ENCODE results near the gene FAM25G. TPM values are rescaled to one million over a fixed set of nuclear protein-coding genes. Genes with fewer than 3 reads are reported as not detected.

Gene FAM25G
- total RNA-seq, 1 experiment from 2014 or later, result not detected

DNA sequence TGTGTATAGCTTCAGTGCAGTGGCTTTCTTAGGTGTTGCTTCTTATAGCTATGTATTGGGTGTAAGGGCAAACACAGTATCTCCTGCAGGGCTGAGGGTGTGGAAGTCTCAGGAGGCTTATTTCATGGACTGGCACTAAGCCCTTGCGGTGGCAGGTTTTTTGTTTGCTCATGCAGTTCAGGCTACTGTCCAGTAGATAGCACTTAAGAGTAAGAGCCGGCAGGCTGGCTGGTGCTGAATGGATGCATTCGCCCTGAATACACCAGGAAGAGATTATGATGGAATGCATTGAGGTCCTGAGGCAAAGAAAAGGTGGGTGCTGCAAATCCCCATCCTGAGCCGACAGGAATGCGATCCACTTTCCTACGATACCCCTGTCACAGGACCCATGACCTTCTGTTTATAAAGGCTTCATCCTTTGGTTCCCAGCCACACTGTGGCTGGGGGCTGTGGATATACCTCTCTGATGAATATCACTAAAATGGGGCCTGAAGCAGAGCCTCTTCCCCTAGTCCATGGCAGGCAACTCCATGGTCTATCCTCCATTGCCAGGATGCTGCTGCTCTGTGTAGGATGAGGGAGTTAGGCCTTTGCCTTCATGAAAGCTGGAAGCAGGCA is 52.5 kb downstream of the FAM25G start:
- intact Hi-C loops (cut with micrococcal nuclease), result no loop called here
- CTCF ChIA-PET, result interaction anchor here (0.6 to 2.6 kb wide), 18 partner anchors 9 to 128 kb away, joined by 3 to 11 read pairs (median 5); partner anchors contain the start of gene ZNF488
- no TSS peak for BruUV-seq (replicated peaks)
- no peak overlapping the region for H3K27ac Mint-ChIP-seq (ENCODE audit: low read depth, unreplicated experiment)
- POLR2A ChIA-PET, result interaction anchor here (1.2 to 2.2 kb wide), 2 partner anchors 35 to 43 kb away, joined by 5 to 6 read pairs; no protein-coding TSS in a partner anchor
- H3K27me3 Mint-ChIP-seq (ENCODE audit: insufficient read depth, unreplicated experiment), result no peaks in the 10 kb centered on the region
- DNase-seq (ENCODE audit: unreplicated experiment), result peak; percentile 76
- H3K9me3 Mint-ChIP-seq (ENCODE audit: unreplicated experiment), result peaks cover 7% of the 10 kb centered on the region
- TF ChIP-seq, protein P1, sequence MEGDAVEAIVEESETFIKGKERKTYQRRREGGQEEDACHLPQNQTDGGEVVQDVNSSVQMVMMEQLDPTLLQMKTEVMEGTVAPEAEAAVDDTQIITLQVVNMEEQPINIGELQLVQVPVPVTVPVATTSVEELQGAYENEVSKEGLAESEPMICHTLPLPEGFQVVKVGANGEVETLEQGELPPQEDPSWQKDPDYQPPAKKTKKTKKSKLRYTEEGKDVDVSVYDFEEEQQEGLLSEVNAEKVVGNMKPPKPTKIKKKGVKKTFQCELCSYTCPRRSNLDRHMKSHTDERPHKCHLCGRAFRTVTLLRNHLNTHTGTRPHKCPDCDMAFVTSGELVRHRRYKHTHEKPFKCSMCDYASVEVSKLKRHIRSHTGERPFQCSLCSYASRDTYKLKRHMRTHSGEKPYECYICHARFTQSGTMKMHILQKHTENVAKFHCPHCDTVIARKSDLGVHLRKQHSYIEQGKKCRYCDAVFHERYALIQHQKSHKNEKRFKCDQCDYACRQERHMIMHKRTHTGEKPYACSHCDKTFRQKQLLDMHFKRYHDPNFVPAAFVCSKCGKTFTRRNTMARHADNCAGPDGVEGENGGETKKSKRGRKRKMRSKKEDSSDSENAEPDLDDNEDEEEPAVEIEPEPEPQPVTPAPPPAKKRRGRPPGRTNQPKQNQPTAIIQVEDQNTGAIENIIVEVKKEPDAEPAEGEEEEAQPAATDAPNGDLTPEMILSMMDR (IDR thresholded peaks at IDR 0.05; ENCODE audit: unreplicated experiment), result peak; percentile 68
- H3K4me1 Mint-ChIP-seq (ENCODE audit: insufficient read depth, unreplicated experiment), result peaks cover 7% of the 10 kb centered on the region
- H3K36me3 Mint-ChIP-seq (ENCODE audit: insufficient read depth, unreplicated experiment), result no peaks in the 10 kb centered on the region
- no peak overlapping the region for H3K4me3 Mint-ChIP-seq (ENCODE audit: unreplicated experiment)

Other genes with a start within 250 kb of the FAM25G start
- gene GDF10, start 191.5 kb downstream of the FAM25G start, total RNA-seq (2022), result not detected in 2 replicates
- gene GDF2, start 169.2 kb downstream of the FAM25G start, total RNA-seq (2022), result not detected in 2 replicates
- not detected in 2 replicates for gene RBP3, start 143.3 kb downstream of the FAM25G start, total RNA-seq (2022)
- 0.12 TPM in 2 replicates for gene ZNF488, start 107.4 kb downstream of the FAM25G start, total RNA-seq (2022)
- gene ANXA8, start 7.6 kb downstream of the FAM25G start, total RNA-seq (2022), result 47.3 and 103 TPM in 2 replicates
- gene AGAP9, start 31.9 kb upstream of the FAM25G start, total RNA-seq (2022), result 15.6 and 16.3 TPM in 2 replicates